Measurements from ENCODE around the gene RHOF.

DNA sequence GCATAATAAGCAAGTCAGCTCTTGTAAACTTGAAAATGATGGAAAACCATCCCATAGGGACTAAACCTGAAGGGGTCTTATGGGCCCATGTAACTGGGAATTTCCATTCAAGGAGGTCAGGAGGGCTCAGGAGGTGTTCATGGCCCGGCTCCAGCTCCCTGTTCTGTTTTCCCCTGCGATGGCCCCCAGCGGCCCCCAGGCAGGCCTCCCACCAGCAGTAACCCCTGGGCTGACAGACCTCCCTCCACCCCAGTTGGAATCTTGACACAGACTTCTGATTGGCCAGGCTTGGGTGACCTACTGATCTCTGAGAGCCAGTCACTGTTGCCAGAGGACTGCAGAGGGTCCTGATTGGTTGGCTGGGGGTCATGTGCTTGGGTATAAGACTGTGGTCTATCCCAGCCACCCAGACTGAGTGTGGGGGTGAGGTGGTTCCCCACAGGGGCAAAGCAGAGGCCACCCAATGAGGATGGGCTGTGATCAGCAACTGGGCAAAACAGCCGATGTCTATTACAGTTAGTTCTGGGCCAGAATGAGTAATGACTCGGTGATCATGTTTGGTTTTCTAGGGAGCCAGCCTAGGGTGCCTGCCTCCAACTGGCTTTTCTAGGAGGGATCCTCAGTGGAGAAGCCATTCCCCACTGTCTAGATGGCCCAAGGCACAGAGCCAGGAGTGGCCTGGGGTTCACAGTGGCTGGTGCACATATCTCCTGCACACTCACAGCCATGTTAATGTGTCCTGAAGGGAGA lies 27.0 kb downstream of the RHOF start:
- TF ChIP-seq POLR2AphosphoS5 (IDR thresholded peaks at IDR 0.05): no peak
- no peak for TF ChIP-seq POLR2A (IDR thresholded peaks at IDR 0.05)
- TF ChIP-seq, protein P1, sequence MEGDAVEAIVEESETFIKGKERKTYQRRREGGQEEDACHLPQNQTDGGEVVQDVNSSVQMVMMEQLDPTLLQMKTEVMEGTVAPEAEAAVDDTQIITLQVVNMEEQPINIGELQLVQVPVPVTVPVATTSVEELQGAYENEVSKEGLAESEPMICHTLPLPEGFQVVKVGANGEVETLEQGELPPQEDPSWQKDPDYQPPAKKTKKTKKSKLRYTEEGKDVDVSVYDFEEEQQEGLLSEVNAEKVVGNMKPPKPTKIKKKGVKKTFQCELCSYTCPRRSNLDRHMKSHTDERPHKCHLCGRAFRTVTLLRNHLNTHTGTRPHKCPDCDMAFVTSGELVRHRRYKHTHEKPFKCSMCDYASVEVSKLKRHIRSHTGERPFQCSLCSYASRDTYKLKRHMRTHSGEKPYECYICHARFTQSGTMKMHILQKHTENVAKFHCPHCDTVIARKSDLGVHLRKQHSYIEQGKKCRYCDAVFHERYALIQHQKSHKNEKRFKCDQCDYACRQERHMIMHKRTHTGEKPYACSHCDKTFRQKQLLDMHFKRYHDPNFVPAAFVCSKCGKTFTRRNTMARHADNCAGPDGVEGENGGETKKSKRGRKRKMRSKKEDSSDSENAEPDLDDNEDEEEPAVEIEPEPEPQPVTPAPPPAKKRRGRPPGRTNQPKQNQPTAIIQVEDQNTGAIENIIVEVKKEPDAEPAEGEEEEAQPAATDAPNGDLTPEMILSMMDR (IDR thresholded peaks at IDR 0.05): no peak

Measured in prostate gland (tissue), 2 donors.